HT1080 (cell line): ENCODE results near the gene RSF1. TPM values are rescaled to one million over a fixed set of nuclear protein-coding genes. Genes with fewer than 3 reads are reported as not detected.
A peak's percentile ranks its signal among the peaks of the same experiment; 100 is the strongest.
"Not testable (repeated sequence)": the region's sequence is repeated elsewhere in the genome, so short reads cannot be mapped to it uniquely, and the experiment has no call there.

Experiments used
- DNase-seq: peaks from one replicate; pipeline ENCODE4 v3.0.0-alpha.2; 2015; ENCODE audit warnings: low read depth
- total RNA-seq: library from RNA; depleted of rRNA; stranded (reverse); fragments of >200 nt; shearing (Covaris generic); gene quantifications from 2 replicates; pipeline ENCODE4 v1.2.3, GENCODE V29; 2014

The RSF1 gene
- total RNA-seq, 1 experiment from 2014 or later: 22.5 TPM

GRCh38 chr11:77677138-77677537 lies 143.4 kb downstream of the RSF1 start:
- DNase-seq: no peak

- peak; percentile 71 for DNase-seq
Measured at GRCh38 chr11:77672264-77672663, 148.3 kb downstream of the RSF1 start.

- no peak for DNase-seq
Measured at GRCh38 chr11:77669848-77670511, 150.5 kb downstream of the RSF1 start.

GRCh38 chr11:77668760-77669159 lies 151.8 kb downstream of the RSF1 start:
- DNase-seq: no peak

GRCh38 chr11:77665240-77665965 lies 155.1 kb downstream of the RSF1 start:
- no peak for DNase-seq

GRCh38 chr11:77661670-77662069 lies 158.9 kb downstream of the RSF1 start:
- no peak for DNase-seq

- no peak for DNase-seq
Measured at GRCh38 chr11:77660947-77661346, 159.6 kb downstream of the RSF1 start.

GRCh38 chr11:77658213-77659013 lies 162.1 kb downstream of the RSF1 start:
- DNase-seq: no peak

GRCh38 chr11:77656362-77656761 lies 164.2 kb downstream of the RSF1 start:
- no peak for DNase-seq

GRCh38 chr11:77654770-77655434 lies 165.6 kb downstream of the RSF1 start:
- DNase-seq: no peak

- no peak for DNase-seq
Measured at GRCh38 chr11:77650123-77650522, 170.4 kb downstream of the RSF1 start.

GRCh38 chr11:77647654-77648305 lies 172.7 kb downstream of the RSF1 start:
- DNase-seq: no peak

GRCh38 chr11:77644887-77645286 lies 175.6 kb downstream of the RSF1 start:
- no peak for DNase-seq

GRCh38 chr11:77642228-77642627 lies 178.3 kb downstream of the RSF1 start:
- no peak for DNase-seq

GRCh38 chr11:77637345-77638165 lies 183.0 kb downstream of the RSF1 start, which contains the start of gene CLNS1A:
CLNS1A (minus strand) TSS chr11:77637794; CDS start chr11:77637714, 80 bp downstream.
- DNase-seq: peak; percentile 88

- DNase-seq: no peak
Measured at GRCh38 chr11:77636731-77637344, 183.7 kb downstream of the RSF1 start.

GRCh38 chr11:77633926-77634325 lies 186.6 kb downstream of the RSF1 start:
- DNase-seq: not testable (repeated sequence)

- DNase-seq: no peak
Measured at GRCh38 chr11:77630157-77630710, 190.3 kb downstream of the RSF1 start.

GRCh38 chr11:77619576-77620198 lies 200.8 kb downstream of the RSF1 start:
- peak; percentile 40 for DNase-seq
